ENCODE measurements around the gene ARL14EP. TPM values are rescaled to one million over a fixed set of nuclear protein-coding genes. Genes with fewer than 3 reads are reported as not detected.

Gene ARL14EP
- total RNA-seq, 1 experiment from 2014 or later: 32.8 TPM

- no peak for DNase-seq (ENCODE audit: low spot score)
Measured at GRCh38 chr11:30380846-30381245, 57.9 kb downstream of the ARL14EP start.

GRCh38 chr11:30381879-30382278, 59.0 kb downstream of the ARL14EP start:
- DNase-seq (ENCODE audit: low spot score): no peak

Other genes starting within 250 kb of the ARL14EP start
- gene FSHB, start 92.1 kb upstream of the ARL14EP start, total RNA-seq (2014; rRNA removed; shearing (Covaris generic)): not detected in 2 replicates

All from A172 (cell line).